GM18907 (cell line): Measurements from ENCODE around the gene ZNF735.
"Not testable (repeated sequence)": the region's sequence is repeated elsewhere in the genome, so short reads cannot be mapped to it uniquely, and the experiment has no call there.

Experiments used
- ATAC-seq: cut with Tn5 transposase; IDR thresholded peaks from one replicate; pipeline ENCODE4 v1.9.1; 2021; ENCODE audit warnings: mild to moderate bottlenecking, moderate library complexity; ENCODE audit not compliant: unreplicated experiment

ZNF735 gene

GRCh38 chr7:64206903-64207302 is at the start of gene ZNF735:
ZNF735 (plus strand) TSS chr7:64207203; CDS start chr7:64207203, 0 bp downstream.
- ATAC-seq, result no peak

- not testable (repeated sequence) for ATAC-seq
These were observed 36.0 kb upstream of the ZNF735 start for GRCh38 chr7:64170974-64171373.

GRCh38 chr7:64174328-64174727 is 32.7 kb upstream of the ZNF735 start:
- ATAC-seq, result no peak

GRCh38 chr7:64174941-64175340 is 32.1 kb upstream of the ZNF735 start:
- ATAC-seq, result no peak

- no peak for ATAC-seq
These were observed 26.0 kb upstream of the ZNF735 start for GRCh38 chr7:64180989-64181388.

GRCh38 chr7:64181586-64181985 is 25.4 kb upstream of the ZNF735 start:
- ATAC-seq, result no peak

GRCh38 chr7:64182036-64182790 is 24.8 kb upstream of the ZNF735 start:
- ATAC-seq, result no peak

GRCh38 chr7:64183126-64183742 is 23.8 kb upstream of the ZNF735 start:
- ATAC-seq, result no peak

- no peak for ATAC-seq
These were observed 23.1 kb upstream of the ZNF735 start for GRCh38 chr7:64183827-64184372.

GRCh38 chr7:64184376-64184775 is 22.6 kb upstream of the ZNF735 start:
- ATAC-seq, result no peak

- ATAC-seq, result no peak
These were observed 19.6 kb upstream of the ZNF735 start for GRCh38 chr7:64187408-64187807.

GRCh38 chr7:64192148-64192704 is 14.8 kb upstream of the ZNF735 start:
- no peak for ATAC-seq

GRCh38 chr7:64192775-64193174 is 14.2 kb upstream of the ZNF735 start:
- ATAC-seq, result no peak

GRCh38 chr7:64219710-64220298 is 12.8 kb downstream of the ZNF735 start:
- ATAC-seq, result not testable (repeated sequence)

GRCh38 chr7:64223366-64223765 is 16.4 kb downstream of the ZNF735 start:
- no peak for ATAC-seq

GRCh38 chr7:64228174-64228573 is 21.2 kb downstream of the ZNF735 start, which contains the start of gene ZNF679:
ZNF679 (plus strand) TSS chr7:64228474; CDS start chr7:64249118, 20,644 bp downstream.
- not testable (repeated sequence) for ATAC-seq

- ATAC-seq, result no peak
These were observed 59.4 kb downstream of the ZNF735 start for GRCh38 chr7:64266341-64266919.
